WI38 (cell line): Measurements from ENCODE around the gene SLU7.
"Not testable (repeated sequence)": the region's sequence is repeated elsewhere in the genome, so short reads cannot be mapped to it uniquely, and the experiment has no call there.

Experiments
- H3K4me3 ChIP-seq: 2 replicates; pipeline ENCODE4 v1.5.1; 2011; ENCODE audit warnings: low read depth, mild to moderate bottlenecking, control low read depth, low read length
- TF ChIP-seq, protein P1 (sequence below): IDR thresholded peaks from 2 replicates; pipeline ENCODE4 v1.5.1; 2012; ENCODE audit warnings: low read depth, mild to moderate bottlenecking, control low read depth, low read length

The SLU7 gene

GRCh38 chr5:160441311-160441781 lies 22.5 kb upstream of the SLU7 start:
- TF ChIP-seq, protein P1, sequence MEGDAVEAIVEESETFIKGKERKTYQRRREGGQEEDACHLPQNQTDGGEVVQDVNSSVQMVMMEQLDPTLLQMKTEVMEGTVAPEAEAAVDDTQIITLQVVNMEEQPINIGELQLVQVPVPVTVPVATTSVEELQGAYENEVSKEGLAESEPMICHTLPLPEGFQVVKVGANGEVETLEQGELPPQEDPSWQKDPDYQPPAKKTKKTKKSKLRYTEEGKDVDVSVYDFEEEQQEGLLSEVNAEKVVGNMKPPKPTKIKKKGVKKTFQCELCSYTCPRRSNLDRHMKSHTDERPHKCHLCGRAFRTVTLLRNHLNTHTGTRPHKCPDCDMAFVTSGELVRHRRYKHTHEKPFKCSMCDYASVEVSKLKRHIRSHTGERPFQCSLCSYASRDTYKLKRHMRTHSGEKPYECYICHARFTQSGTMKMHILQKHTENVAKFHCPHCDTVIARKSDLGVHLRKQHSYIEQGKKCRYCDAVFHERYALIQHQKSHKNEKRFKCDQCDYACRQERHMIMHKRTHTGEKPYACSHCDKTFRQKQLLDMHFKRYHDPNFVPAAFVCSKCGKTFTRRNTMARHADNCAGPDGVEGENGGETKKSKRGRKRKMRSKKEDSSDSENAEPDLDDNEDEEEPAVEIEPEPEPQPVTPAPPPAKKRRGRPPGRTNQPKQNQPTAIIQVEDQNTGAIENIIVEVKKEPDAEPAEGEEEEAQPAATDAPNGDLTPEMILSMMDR, result no peak
- no peak overlapping the region for H3K4me3 ChIP-seq

GRCh38 chr5:160439205-160439600 lies 20.3 kb upstream of the SLU7 start:
- peak overlapping the region; percentile 59 for H3K4me3 ChIP-seq
- TF ChIP-seq, protein P1, result peak; percentile 77

DNA sequence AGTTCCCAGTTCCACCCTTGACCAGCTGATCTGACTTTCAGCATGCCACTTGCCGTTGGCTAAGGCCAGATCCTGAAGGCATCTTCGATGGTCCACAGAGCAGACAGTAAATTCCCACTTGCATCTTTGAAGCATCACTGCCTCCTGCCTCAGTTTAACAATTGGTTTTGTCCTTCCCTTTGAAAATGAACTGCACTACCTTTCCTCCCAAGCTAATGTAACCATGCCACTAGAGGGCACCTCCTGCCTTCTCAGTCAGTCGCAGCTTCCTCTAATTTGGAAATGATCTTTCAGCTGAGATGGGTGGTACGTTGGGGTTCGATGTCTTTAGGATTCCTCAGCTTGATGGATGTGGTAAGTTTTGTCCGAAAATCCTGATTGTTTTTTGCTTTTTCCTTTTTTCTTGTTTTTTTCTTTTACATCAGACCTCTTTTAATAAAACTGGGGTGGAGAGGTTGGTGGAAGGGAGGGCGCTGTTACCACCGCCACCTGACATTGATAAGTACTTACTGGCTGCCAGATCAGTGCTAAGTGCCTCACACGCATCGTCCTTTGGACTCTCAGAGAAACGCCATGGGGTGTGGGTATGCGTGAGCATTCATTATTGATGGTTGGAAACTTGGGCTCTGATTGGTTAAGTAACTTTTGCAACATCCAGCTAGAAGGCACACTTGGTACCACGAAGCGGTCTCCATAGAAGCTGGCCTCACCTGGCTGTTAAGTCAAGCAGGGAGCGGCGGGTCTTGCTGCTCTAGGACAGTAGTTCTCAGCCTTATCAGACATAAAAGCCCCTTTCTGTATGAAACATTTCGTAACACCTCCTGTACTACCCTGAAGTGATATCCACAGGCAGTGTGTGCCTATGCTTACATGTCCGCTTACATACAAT lies 19.7 kb upstream of the SLU7 start:
- peak overlapping the region; percentile 59 for H3K4me3 ChIP-seq
- TF ChIP-seq, protein P1, result peak; percentile 72; the same call in 1 of the 2 replicates

- H3K4me3 ChIP-seq, result no peak overlapping the region
- TF ChIP-seq, protein P1, result no peak
Measured at GRCh38 chr5:160437271-160437670, 18.4 kb upstream of the SLU7 start.

GRCh38 chr5:160436661-160437060 lies 17.8 kb upstream of the SLU7 start:
- H3K4me3 ChIP-seq, result not testable (repeated sequence)

- no peak overlapping the region for H3K4me3 ChIP-seq
- TF ChIP-seq, protein P1, result no peak
Measured at GRCh38 chr5:160436017-160436416, 17.1 kb upstream of the SLU7 start.

- TF ChIP-seq, protein P1, result no peak
- no peak overlapping the region for H3K4me3 ChIP-seq
Measured at GRCh38 chr5:160435532-160435931, 16.7 kb upstream of the SLU7 start.
